NCI-H510A (cell line): ENCODE measurements around the gene NUBPL.
"Not testable (repeated sequence)": the region's sequence is repeated elsewhere in the genome, so short reads cannot be mapped to it uniquely, and the experiment has no call there.

ENCODE experiments used
- DNase-seq: peaks from one replicate; lab custom pipeline; 2025; lab: John Stamatoyannopoulos, UW

NUBPL gene

DNA sequence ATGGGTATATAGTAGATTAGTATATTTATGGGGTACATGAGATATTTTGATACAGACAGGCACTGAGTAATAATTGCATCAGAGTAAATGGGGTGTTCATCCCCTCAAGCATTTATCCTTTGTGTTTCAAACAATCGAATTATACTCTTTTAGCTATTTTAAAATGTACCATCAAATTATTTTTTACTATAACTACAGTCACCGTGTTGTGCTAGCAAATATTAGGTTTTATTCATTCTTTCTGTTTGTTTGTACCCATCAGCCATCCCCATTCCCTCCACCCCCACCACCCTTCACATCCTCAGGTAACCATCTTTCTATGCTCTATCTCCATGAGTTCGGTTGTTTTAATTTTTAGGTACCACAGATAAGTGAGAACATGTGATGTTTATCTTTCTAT is 115.8 kb downstream of the NUBPL start:
- DNase-seq, result no peak

DNA sequence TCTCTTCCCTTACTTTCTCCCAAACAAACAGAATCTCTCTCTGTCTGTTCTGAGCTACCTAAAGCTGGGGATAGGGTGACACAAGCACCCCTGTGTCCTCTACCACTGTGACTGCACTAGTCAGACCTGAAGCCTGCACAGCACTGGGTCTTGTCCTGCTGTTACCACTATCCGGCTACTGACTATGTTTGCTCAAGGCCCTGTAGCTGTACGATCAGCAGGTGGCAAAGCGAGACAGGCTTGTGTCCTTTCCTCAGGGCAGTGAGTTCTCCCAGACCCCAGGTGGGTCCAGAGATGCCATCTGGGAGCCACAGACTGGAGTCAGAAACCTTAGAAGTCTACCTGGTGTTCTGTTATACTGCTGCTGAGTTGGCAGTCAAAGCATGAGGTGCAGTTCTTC is 116.4 kb downstream of the NUBPL start:
- DNase-seq, result no peak

DNA sequence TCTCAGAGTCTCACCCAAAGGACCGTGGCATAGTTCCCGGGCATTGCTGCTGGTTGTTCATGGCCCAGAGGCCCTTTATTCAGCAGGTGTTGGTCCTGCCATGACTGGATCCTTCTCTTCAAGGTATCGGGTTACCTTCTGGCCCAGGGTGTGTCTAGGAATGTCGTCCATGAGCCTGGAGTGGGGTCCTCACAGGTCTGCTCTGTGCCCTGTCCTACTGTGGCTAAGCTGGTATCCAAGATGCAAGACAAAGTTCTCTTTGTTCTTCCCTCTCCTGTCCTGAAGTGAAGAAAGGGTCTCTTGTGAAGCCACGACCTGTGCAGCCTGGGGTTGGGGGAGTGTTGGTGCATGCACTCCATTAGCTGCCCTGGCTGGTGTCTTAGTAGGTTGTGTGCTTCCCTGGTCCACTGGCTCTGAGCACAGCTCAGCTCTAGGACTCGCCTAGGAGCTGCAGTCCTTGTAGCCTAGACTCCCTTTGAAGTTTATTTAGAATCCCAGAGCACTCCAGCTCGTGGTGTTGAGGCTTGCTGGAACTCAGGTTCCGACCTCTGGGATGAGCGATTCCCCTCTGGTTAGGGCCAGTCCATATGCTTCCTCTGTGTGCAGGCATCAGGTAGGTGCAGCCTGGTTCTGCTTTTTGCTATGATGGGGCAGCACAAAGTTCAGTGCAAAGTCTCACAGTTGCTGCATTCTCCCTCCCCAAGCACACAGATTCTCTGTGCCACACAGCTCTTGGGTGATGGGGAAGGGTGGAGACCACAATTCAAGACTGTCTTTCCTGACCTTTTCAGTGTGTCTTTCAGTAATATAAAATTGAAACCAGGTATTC is 117.4 kb downstream of the NUBPL start:
- DNase-seq, result no peak

DNA sequence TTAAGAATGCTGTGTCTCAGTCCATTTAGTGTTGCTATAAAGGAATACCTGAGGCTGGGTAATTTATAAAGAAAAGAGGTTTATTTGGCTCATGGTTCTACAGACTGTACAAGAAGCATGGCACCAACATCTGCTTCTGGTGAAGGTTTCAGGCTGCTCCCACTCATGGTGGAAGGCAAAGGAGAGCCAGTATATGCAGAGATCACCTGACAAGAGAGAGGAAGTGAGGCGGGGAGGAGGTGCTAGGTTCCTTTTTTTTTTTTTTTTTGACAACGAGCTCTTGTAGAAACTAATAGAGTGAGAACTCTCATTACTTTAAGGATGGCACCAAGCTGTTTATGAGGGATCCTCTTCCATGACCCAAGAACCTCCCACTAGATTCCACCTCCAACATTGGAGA is 121.6 kb downstream of the NUBPL start:
- no peak for DNase-seq

DNA sequence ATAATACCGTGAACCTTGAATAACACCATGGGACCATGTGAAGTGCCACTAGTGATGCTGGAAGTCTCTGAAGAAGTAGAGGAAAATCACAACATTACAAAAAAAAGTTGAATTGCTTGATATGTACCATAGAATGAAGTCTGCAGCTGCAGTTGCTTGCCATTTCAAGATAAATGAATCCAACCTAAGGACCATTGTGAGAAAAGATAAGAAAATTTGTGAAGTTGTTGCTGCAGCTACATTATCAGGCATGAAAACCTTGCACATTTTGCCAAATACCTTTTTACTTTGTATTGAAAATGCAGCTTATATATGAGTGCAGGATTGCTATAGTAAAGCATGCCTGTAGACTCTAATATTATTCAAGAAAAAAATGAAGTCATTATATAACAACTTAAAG is 126.5 kb downstream of the NUBPL start:
- DNase-seq, result no peak

DNA sequence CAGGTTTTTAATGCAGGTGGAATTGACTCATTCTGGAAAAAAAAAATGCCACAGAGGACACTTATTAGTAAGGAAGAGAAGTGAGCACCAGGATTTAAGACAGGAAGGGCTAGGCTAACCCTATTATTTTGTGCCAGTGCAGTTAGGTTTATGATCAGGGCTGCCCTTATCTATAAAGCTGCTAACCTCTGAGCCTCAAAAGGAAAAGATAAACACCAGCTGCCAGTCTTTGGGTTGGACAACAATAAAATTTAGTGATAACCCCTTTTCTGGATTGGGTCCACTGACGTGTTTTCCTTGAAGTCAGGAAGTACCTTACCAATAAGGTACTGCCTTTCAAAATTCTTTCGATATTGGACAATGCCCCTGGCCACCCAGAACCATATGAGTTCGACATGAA is 128.9 kb downstream of the NUBPL start:
- DNase-seq, result no peak

DNA sequence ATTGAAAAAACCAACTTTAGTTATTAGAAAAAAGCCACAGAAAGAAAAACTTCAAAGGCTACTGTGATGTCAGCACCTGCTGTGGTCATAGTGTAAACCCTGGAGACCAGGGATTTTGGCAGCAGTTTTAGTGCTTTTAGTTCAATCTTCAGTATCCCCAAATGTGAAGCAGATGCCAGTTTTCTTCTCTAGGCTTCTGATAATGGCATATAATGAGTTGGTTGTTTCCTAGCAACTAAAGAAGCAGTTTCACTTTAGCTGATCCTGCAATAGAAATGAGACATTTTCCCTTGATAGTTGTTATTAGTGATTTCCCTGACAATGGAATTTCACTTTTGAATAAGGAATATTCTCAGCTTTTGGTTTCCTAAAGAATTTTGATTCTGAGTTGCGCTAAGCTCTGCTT is 131.2 kb downstream of the NUBPL start:
- no peak for DNase-seq

DNA sequence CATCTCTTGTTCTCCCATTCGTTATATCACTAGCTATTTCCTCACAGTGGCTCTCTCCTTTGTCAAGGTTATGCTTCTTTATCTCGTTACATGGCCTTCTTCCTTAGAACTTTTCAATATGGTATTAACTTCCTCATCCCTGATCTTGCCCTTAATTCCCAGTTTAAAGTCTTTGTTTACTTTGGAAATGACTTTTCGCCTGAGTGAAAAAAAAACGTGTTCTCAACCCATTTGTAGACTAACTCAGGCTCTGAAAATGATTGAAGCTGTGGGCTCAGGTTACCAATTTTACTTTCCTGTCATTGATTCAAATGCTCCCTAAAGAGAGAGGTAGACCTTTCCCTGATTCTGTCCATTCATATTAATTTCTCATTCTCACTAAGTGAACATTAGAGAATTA is 135.2 kb downstream of the NUBPL start:
- DNase-seq, result no peak

DNA sequence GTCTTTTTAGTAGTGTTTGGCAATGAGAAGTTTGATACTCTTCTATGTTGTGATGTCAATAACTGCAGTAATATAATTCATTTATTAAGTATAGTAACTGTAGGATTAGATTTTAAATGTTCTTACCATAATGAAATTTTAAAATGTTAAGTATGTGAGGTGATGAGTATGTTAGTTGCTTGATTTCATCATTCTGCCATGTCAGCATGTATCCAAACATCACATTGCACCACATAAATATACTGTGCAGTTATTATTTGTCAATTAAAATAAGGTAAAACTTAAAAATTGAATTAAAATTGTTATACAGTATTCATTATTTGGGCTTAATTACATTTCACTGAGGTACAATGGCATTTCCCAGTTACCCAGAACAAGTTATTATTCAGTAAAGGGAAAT is 138.6 kb downstream of the NUBPL start:
- no peak for DNase-seq

DNA sequence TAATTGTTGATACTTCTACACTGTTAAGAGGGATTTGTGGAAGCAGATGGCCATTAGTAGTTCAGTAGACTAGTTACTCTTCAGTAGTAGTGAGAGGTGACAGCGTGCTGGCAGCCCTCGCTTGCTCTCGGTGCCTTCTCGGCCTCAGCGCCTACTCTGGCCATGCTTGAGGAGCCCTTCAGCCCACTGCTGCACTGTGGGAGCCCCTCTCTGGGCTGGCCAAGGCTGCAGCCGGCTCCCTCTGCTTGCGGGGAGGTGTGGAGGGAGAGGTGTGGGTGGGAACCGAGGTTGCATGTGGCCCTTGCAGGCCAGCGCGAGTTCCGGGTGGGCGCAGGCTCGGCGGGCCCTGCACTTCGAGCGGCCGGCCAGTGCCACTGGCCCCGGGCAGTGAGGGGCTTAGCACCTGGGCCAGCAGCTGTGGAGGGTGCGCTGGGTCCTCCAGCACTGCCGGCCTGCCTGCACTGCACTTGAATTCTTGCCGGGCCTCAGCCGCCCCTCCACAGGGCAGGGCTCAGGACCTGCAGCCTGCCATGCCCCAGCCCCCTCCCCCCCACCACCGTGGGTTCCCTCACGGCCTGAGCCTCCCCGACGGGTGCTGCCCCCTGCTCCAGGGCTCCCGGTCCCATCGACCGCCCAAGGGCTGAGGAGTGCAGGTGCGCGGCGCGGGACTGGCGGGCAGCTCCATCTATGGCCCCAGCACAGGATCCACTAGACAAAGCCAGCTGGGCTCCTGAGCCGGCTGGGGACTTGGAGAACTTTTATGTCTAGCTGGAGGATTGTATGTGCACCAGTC is 139.3 kb downstream of the NUBPL start:
- no peak for DNase-seq

DNA sequence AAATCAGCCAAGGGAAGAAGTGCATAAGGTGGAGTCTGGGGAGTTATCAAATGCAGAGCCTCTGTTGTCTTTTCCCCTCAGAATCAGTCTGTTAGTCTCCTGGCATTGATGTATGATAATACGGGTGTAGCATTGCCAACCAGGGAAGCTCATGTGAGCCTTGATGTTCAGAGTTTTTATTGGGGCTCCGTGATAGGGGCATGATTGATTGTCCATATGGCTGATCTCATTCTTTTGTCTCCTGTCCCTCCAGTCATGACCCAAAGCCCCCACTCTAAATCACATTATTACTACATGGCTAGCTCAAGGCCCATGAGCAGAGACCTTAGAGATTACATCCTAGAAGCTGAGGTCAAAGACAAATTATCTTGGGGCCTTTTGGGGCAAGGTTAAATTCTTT is 140.9 kb downstream of the NUBPL start:
- no peak for DNase-seq

DNA sequence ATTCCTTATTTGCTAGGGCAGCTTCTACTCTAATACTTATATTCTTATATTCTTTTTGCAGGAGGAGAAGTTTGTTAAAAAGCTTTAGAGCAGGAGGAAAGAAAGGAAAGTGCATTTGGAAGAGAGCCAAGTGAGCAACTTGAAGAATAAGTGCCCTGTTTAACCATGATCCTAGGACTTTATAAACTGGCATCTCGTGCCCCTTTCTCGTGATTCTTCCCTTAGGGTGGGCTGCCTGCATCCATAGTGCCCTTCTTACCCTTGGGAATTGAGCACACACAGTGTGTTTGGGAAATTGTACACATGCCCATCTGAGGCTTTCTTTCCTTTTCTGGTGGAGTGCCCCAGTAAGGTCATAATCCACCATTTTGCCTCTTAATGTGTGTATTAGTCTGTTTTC is 141.9 kb downstream of the NUBPL start:
- no peak for DNase-seq

DNA sequence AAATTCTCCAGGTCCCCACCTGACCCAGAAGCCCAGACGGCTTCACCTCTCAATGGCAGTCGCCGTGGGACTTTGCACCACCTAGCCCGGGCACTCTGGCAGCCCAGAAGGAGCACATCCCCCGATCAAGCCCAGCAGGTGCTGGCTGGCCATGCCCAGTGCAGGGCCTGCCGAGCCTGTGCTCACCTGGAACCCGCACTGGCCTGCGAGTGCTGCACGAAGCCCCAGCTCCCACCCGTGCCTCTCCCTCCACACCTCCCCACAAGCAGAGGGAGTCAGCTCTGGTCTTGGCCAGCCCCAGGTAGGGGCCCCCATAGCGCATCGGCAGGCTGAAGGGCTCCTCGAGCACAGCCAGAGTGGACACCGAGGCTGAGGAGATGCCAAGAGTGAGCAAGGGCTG is 144.5 kb downstream of the NUBPL start:
- DNase-seq, result no peak

DNA sequence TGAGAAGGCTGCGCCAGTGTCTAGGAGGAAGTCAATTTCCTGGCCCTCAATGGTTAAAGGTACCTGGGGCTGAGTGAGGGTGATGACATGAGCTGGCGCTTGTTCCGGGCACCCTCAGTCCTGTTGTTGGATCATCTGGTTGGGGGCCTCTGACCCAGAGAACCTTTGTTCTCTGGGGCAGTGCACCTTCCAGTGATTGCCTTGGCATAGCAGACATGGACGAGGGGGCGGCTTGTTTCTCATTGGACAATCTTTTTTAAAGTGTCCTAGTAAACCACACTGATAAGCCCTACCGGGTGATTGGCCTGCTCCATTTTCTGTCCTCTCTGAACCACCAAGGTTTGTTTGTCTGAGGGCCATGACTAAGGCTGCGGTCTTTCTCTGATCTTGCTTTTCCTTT is 147.5 kb downstream of the NUBPL start:
- not testable (repeated sequence) for DNase-seq

DNA sequence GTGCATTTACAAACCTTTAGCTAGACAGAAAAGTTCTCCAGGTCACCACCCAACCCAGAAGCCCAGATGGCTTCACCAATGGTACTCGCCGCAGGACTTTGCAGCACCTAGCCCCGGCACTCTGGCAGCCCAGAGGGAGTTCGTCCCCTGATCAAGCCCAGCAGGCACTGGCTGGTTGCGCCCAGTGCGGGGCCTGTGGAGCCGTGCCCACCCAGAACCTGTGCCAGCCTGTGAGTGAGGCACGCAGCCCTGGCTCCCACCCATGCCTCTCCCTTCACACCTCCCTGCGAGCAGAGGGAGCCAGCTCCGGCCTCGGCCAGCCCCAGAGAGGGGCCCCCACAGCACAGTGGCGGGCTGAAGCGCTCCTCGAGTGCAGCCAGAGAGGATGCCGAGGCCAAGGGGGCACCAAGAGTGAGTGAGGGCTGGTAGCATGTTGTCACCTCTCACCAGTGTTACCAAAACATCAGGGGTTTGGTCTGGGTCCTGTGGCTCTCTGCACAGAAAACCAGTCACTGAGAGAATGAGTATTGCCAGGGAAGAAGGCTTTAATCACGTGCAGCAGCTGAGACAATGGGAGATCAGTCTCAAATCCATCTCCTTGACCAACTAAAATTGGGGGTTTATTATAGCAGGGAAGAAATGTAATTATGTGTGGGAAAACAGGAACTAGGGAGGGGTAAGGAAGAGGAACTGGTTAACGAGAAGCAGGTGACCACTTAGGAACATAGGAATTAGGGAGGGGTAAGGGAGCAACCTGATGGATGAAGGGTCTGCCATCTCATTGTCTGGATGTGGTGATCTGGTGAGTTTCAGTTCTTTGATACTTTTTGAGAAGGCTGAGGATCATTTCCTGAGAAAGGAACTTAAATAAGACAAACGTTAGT is 151.3 kb downstream of the NUBPL start:
- DNase-seq, result no peak

DNA sequence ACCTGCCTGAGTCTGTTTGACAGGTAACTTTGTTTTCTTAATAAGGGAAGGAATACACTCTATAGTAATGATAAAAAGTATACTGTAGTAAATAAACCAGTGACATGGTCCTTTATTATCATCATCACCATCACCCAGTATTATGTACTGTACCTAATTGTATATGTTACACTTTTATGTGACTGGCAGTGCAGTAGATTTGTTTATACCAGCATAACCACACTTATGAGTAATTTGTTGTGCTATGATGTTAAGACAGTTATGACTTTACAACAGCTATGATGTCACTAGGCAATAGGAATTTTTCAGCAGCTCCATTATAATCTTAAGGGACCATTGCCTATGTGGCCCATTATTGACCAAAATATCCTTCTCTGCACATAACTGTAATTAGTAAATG is 155.0 kb downstream of the NUBPL start:
- DNase-seq, result no peak

DNA sequence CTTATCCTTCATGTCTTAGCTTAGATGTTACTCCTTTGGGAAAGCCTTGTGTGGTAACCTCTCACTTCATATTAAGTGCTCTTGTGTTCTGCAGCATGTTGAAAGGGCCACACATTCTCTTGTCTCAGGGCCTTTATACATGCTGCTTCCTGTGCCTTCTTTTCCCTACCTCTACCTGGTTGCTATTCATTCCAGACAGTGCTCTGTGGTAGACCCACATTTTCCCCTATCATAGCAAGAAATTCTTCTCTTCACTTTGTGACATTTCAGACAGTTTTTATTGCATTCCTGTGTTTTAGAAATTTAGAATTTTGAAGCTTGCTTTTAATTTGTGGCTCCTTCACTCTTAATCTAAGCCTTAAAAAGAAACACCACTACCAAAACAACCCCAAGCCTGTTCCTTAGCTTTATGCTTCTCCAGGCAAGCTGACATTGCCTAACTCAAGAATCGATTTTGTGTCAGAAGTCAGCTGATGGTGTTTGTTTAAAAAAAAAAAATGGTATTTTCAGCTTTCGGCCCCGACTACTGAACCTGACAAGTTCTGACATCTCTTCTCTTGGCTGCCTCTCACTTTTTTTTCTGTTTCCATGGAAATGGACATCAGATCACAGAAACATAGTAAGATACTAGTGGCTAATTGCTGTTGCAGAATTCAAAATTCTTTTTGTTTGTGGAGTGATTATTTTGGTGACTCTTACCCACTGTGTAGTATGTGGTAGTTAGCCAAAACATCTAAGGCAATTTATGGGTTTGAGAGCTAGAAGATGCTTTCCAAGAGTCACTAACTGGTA is 156.3 kb downstream of the NUBPL start:
- no peak for DNase-seq

DNA sequence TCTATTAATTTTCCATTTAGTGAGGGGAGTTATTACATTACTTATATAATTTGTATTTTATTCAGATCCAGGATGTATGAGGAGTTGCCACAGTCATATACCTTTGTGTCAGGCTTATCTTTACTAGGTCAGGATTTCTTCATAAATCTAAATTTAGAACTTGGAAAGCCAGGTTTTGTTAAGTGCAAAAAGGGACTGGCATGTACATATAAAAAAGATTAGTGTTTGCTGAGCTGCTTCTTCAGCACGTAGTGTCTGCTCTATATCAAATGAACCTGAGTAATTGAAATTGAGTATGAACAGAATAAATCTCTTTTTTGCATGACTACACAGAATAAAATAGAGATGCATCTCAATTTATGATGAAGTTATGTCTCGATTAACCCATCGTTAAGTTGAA is 157.4 kb downstream of the NUBPL start:
- DNase-seq, result no peak

DNA sequence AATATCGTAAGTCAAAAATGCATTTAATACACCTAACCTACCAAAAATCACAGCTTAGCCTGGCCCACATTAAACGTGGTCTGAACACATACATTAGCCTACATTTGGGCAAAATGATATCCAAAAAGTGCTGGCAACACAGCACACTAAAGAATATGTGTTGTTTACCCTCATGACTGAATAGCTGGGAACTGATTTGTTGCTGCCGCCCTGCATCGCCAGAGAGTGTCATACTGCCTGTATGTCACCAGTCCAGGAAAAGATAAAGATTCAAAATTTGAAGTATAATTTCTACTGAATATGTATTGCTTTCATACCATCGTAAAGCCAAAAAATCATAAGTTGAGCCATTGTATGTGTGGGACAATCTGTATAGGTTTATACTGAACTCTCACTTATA is 157.8 kb downstream of the NUBPL start:
- no peak for DNase-seq

DNA sequence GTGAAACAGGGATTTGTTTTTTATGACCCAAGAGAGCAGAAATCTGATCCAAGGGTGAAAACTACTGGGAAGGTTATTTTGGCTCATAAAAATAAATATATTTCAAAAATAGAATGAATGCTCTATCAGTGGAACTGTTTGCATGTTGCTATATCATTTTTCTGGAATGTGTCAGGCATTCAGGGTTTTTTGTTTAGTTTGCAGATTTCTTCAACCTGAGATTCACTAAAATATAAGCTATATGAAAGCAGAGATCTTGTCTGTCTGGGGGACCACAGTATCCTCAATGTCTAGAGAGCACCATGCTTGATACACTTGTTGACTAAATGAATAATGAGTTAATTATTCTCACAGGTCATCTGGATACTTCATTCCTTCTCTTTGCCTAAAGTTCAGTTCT is 165.1 kb downstream of the NUBPL start:
- no peak for DNase-seq

DNA sequence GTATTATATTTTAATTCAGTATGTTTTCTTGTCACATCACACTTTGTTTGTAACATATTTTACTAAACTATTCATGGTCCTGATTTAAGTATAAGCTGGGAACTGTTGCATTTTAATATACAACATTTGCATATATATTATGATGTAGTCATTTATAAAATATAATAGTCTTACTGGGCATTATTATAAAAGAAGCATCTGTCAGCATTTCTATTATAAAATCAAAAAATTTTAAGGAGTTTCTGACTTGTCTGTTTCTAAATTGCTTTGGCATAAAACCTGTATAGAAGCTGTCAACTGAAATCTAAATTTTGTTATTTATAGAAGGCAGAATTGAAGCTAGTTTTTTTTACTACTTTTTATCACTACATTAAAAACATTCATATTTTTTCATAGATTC is 166.6 kb downstream of the NUBPL start:
- DNase-seq, result no peak

DNA sequence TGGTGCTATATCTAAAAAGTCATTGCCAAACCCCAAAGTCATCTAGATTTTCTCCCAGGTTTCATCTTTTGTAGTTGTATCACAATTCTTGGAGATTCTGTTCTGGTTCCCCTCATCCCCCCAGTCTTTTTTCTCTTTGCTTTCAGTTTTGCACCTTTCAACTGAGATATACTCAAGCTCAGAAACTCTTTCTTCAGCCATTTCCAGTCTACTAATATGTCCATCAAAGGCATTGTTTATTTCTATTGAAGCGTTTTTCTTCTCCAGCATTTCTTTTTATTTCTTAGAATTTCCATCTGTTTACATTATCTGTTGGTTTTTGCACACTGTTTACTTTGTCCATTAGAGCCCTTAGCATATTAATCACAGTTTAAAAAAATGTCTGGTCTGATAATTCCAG is 179.5 kb downstream of the NUBPL start:
- no peak for DNase-seq
